T-helper 9 cell (primary cell): ENCODE measurements around the gene TBX18.

ENCODE experiments used
- DNase-seq: peaks from one replicate; pipeline ENCODE4 v3.0.0-alpha.2; 2020
- total RNA-seq, 2 donors: gene quantifications; one replicate each; lab custom pipeline; 2026; lab: John Stamatoyannopoulos, UW

TBX18 gene
- total RNA-seq = 0 to 0.07 reads per million in 2 donors

GRCh38 chr6:84764332-84765049 lies at the start of gene TBX18:
TBX18 (minus strand) TSS chr6:84764598; CDS start chr6:84764181, 417 bp downstream.
- no peak for DNase-seq

GRCh38 chr6:84811351-84811750 lies 47.0 kb upstream of the TBX18 start:
- no peak for DNase-seq

- no peak for DNase-seq
Observed at GRCh38 chr6:84809455-84809854, 45.1 kb upstream of the TBX18 start.

GRCh38 chr6:84808491-84809061 lies 44.2 kb upstream of the TBX18 start:
- no peak for DNase-seq

GRCh38 chr6:84805145-84805544 lies 40.7 kb upstream of the TBX18 start:
- no peak for DNase-seq

GRCh38 chr6:84804720-84805119 lies 40.3 kb upstream of the TBX18 start:
- no peak for DNase-seq

- DNase-seq = no peak
Observed at GRCh38 chr6:84801250-84801649, 36.9 kb upstream of the TBX18 start.

- DNase-seq = no peak
Observed at GRCh38 chr6:84798257-84798656, 33.9 kb upstream of the TBX18 start.

- no peak for DNase-seq
Observed at GRCh38 chr6:84796343-84796742, 31.9 kb upstream of the TBX18 start.

GRCh38 chr6:84791927-84792326 lies 27.5 kb upstream of the TBX18 start:
- no peak for DNase-seq

- DNase-seq = no peak
Observed at GRCh38 chr6:84791233-84791632, 26.8 kb upstream of the TBX18 start.

GRCh38 chr6:84789170-84789569 lies 24.8 kb upstream of the TBX18 start:
- no peak for DNase-seq

- no peak for DNase-seq
Observed at GRCh38 chr6:84788689-84789088, 24.3 kb upstream of the TBX18 start.

GRCh38 chr6:84785671-84786070 lies 21.3 kb upstream of the TBX18 start:
- DNase-seq = no peak

- no peak for DNase-seq
Observed at GRCh38 chr6:84779917-84780316, 15.5 kb upstream of the TBX18 start.

- no peak for DNase-seq
Observed at GRCh38 chr6:84779380-84779779, 15.0 kb upstream of the TBX18 start.

GRCh38 chr6:84777888-84778287 lies 13.5 kb upstream of the TBX18 start:
- DNase-seq = no peak

- DNase-seq = no peak
Observed at GRCh38 chr6:84776392-84776791, 12.0 kb upstream of the TBX18 start.

GRCh38 chr6:84775751-84776150 lies 11.4 kb upstream of the TBX18 start:
- DNase-seq = no peak

GRCh38 chr6:84774985-84775284 lies 10.5 kb upstream of the TBX18 start:
- DNase-seq = no peak

GRCh38 chr6:84774157-84774984 lies 10.0 kb upstream of the TBX18 start:
- no peak for DNase-seq

- DNase-seq = no peak
Observed at GRCh38 chr6:84773431-84774156, 9.2 kb upstream of the TBX18 start.

- DNase-seq = no peak
Observed at GRCh38 chr6:84773133-84773430, 8.7 kb upstream of the TBX18 start.
